DOHH2 (cell line): ENCODE results near the gene ALX3.
"Not testable (repeated sequence)": the region's sequence is repeated elsewhere in the genome, so short reads cannot be mapped to it uniquely, and the experiment has no call there.

Experiments used
- H3F3A ChIP-seq: fragments of 200-600 bp; sonication (generic), shearing (Covaris generic); 2 replicates; pipeline ENCODE4 v1.6.0; 2016; ENCODE audit warnings: antibody characterized with exemption, mild to moderate bottlenecking; ENCODE audit not compliant: control insufficient read depth, insufficient read depth
- H3K27ac ChIP-seq: fragments of 200-600 bp; sonication (generic); 2 replicates; pipeline ENCODE4 v1.5.1; 2014; ENCODE audit warnings: low read depth, mild to moderate bottlenecking, low read length, moderate library complexity
- H3K27me3 ChIP-seq: fragments of 200-600 bp; sonication (generic); 2 replicates; pipeline ENCODE4 v1.6.1; 2014; ENCODE audit warnings: mild to moderate bottlenecking, low read length, mixed read lengths; ENCODE audit not compliant: control insufficient read depth
- H3K36me3 ChIP-seq: fragments of 200-600 bp; sonication (generic); 2 replicates; pipeline ENCODE4 v1.6.1; 2014; ENCODE audit warnings: mild to moderate bottlenecking, low read length, moderate library complexity, mixed read lengths; ENCODE audit not compliant: control insufficient read depth
- H3K4me1 ChIP-seq: fragments of 200-600 bp; sonication (generic); 2 replicates; pipeline ENCODE4 v1.6.1; 2014; ENCODE audit warnings: mild to moderate bottlenecking, low read length, mixed read lengths; ENCODE audit not compliant: control insufficient read depth
- H3K4me2 ChIP-seq: fragments of 200-600 bp; sonication (generic); 2 replicates; pipeline ENCODE4 v1.6.0; 2014; ENCODE audit warnings: mild to moderate bottlenecking, low read length, moderate library complexity
- H3K4me3 ChIP-seq: fragments of 200-600 bp; sonication (generic); 2 replicates; pipeline ENCODE4 v1.5.1; 2014; ENCODE audit warnings: mild to moderate bottlenecking, low read length, mixed read lengths
- H3K79me2 ChIP-seq: fragments of 200-600 bp; sonication (generic); 2 replicates; pipeline ENCODE4 v1.6.1; 2014; ENCODE audit warnings: mild to moderate bottlenecking, low read length, mixed read lengths; ENCODE audit not compliant: control insufficient read depth
- H3K9me2 ChIP-seq: fragments of 200-600 bp; sonication (generic); replicated peaks from 2 replicates; pipeline ENCODE4 v1.6.1; 2014; ENCODE audit warnings: mild to moderate bottlenecking, low read length, mixed read lengths; ENCODE audit not compliant: control insufficient read depth
- H3K9me3 ChIP-seq: fragments of 200-600 bp; sonication (generic); 2 replicates; pipeline ENCODE4 v1.6.1; 2014; ENCODE audit warnings: antibody characterized with exemption, low read length, mixed read lengths; ENCODE audit not compliant: control insufficient read depth, insufficient read depth
- H4K20me1 ChIP-seq: fragments of 200-600 bp; sonication (generic); 2 replicates; pipeline ENCODE4 v1.6.0; 2014; ENCODE audit warnings: low read depth, mild to moderate bottlenecking, antibody characterized with exemption, low read length, moderate library complexity; ENCODE audit not compliant: control insufficient read depth, insufficient read depth
- EZH2phosphoT487 ChIP-seq: fragments of 200-600 bp; sonication (generic); IDR thresholded peaks from 2 replicates; pipeline ENCODE4 v1.6.1; 2017; ENCODE audit warnings: borderline replicate concordance, mild to moderate bottlenecking, antibody characterized with exemption, low read length, moderate library complexity, mixed read lengths
- TF ChIP-seq, protein P1 (sequence below): fragments of 200-600 bp; sonication (generic); IDR thresholded peaks from one replicate; pipeline ENCODE4 v1.5.1; 2014; ENCODE audit warnings: antibody characterized with exemption, mild to moderate bottlenecking, low read depth, low read length; ENCODE audit not compliant: poor library complexity, severe bottlenecking

Gene ALX3

DNA sequence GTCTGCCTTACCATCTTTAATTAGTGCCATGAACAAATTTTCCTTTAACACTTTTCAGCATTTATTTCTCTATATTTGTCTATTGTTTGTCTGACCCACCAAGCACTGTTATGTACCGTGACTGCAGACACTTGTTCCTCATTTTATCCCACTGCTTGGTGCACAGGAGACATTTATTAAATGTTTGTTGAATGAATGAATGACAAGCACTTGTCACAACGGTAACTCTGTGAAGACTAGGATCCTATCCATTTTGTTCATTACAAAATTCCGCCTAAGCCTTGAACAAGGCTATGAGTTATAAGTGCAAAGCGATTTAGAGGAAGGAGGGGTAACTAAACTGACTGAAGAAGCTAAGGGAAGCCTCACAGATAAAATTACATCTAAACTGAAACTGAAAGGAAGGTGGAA lies 36.4 kb downstream of the ALX3 start:
- Histone ChIP-seq H3K4me3 (peak overlapping the region; percentile 78), H3F3A (no peaks in the 10 kb centered on the region), H3K79me2 (peaks cover 23% of the 10 kb centered on the region), H3K36me3 (peaks cover 17% of the 10 kb centered on the region), H3K4me1 (peaks cover 17% of the 10 kb centered on the region), H3K27me3 (no peaks in the 10 kb centered on the region), H3K9me3 (no peaks in the 10 kb centered on the region), H3K9me2 (no peaks in the 10 kb centered on the region), H3K4me2 (peak overlapping the region; percentile 72), H3K27ac (no peak overlapping the region), H4K20me1 (no peaks in the 10 kb centered on the region)
- TF ChIP-seq, protein P1, sequence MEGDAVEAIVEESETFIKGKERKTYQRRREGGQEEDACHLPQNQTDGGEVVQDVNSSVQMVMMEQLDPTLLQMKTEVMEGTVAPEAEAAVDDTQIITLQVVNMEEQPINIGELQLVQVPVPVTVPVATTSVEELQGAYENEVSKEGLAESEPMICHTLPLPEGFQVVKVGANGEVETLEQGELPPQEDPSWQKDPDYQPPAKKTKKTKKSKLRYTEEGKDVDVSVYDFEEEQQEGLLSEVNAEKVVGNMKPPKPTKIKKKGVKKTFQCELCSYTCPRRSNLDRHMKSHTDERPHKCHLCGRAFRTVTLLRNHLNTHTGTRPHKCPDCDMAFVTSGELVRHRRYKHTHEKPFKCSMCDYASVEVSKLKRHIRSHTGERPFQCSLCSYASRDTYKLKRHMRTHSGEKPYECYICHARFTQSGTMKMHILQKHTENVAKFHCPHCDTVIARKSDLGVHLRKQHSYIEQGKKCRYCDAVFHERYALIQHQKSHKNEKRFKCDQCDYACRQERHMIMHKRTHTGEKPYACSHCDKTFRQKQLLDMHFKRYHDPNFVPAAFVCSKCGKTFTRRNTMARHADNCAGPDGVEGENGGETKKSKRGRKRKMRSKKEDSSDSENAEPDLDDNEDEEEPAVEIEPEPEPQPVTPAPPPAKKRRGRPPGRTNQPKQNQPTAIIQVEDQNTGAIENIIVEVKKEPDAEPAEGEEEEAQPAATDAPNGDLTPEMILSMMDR, result no peak
- TF ChIP-seq EZH2phosphoT487, result no peak

DNA sequence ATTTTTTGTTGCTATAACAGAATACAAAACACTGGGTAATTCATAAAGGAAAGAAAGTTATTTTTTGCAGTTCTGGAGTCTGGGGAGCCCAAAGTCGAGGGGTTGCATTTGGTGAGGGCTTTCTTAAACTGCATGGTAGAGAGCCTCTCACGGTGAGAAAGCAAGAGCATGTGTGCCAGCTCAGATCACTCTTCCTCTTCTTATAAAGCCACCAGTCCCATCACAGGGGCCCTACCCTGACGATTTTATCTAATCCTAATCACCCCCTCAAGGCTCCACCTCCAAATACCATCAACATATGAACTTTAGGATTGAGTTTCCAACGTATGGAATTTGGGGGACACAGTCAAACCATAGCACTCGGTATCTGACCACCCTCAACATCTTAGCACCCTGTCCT lies 37.1 kb downstream of the ALX3 start:
- peak overlapping the region; percentile 78; the same call in 1 of the 2 replicates for H3K4me3 ChIP-seq
- H3K4me1 ChIP-seq, result peaks cover 17% of the 10 kb centered on the region
- H3K79me2 ChIP-seq, result peaks cover 23% of the 10 kb centered on the region
- no peak overlapping the region for H3K27ac ChIP-seq
- no peak overlapping the region for H3K4me2 ChIP-seq
- no peaks in the 10 kb centered on the region for H3K9me2 ChIP-seq
- H3K36me3 ChIP-seq, result peaks cover 11% of the 10 kb centered on the region
- no peaks in the 10 kb centered on the region for H3K9me3 ChIP-seq
- H3K27me3 ChIP-seq, result no peaks in the 10 kb centered on the region
- TF ChIP-seq, protein P1, result no peak
- no peak for TF ChIP-seq EZH2phosphoT487
- no peaks in the 10 kb centered on the region for H3F3A ChIP-seq
- no peaks in the 10 kb centered on the region for H4K20me1 ChIP-seq

DNA sequence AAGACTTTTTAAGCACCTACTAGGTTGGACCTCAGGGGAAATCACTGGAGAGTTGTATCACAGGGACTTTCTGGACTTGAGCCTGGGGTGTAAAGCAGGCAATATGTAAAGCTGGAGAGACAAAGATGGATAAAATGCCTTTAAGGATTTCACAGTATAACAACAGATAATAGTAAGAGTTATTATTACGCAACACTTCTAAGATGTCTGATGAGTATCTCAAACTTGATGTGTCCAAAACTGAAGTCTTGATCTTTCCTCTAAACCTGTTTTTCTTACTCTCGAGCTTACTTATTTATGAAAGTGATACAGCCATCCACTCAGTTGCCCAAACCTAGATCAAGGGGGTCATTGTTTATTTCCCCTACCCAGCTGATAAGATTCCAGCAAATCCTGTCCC lies 38.1 kb downstream of the ALX3 start:
- H3K79me2 ChIP-seq, result peaks cover 23% of the 10 kb centered on the region
- H3K4me2 ChIP-seq, result no peak overlapping the region
- no peak overlapping the region for H3K27ac ChIP-seq
- H3K4me1 ChIP-seq, result peaks cover 17% of the 10 kb centered on the region
- peaks cover 3% of the 10 kb centered on the region; the same call in 1 of the 2 replicates for H3K36me3 ChIP-seq
- TF ChIP-seq, protein P1, result no peak
- TF ChIP-seq EZH2phosphoT487, result no peak
- no peak overlapping the region for H3K4me3 ChIP-seq
- no peaks in the 10 kb centered on the region for H3K9me3 ChIP-seq
- H3K9me2 ChIP-seq, result no peaks in the 10 kb centered on the region
- H4K20me1 ChIP-seq, result no peaks in the 10 kb centered on the region
- H3F3A ChIP-seq, result no peaks in the 10 kb centered on the region; the same call in 1 of the 2 replicates
- no peaks in the 10 kb centered on the region for H3K27me3 ChIP-seq

DNA sequence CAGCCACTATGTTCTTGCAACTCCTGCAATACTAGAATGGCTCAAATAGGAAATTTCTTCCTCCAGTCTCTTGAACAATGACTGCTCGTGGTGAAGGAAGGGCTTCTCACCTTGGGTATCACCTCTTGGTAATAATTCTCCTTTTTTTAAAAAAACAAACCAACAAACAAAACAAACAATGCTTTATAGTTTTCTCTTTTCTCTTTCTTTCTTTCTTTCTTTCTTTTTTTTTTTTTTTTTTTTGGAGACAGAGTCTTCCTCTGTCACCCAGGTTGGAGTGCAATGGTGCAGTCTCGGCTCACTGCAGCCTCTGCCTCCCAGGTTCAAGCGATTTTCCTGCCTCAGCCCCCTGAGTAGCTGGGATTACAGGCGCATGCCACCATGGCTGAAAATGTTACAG lies 39.8 kb downstream of the ALX3 start:
- not testable (repeated sequence) for H3K9me3 ChIP-seq, H3K27me3 ChIP-seq, H3K9me2 ChIP-seq, H3F3A ChIP-seq, H3K27ac ChIP-seq, H3K4me3 ChIP-seq, H4K20me1 ChIP-seq, H3K4me2 ChIP-seq, H3K36me3 ChIP-seq
- Histone ChIP-seq H3K79me2 (peaks cover 12% of the 10 kb centered on the region), H3K4me1 (peaks cover 12% of the 10 kb centered on the region)
